Lower leg skin (tissue), 3 donors: ENCODE results near the gene TSSK1B.

Source experiments
- CTCF ChIP-seq, 3 donors: fragments of 450-650 bp; IDR thresholded peaks; one replicate each; pipeline ENCODE4 v1.5.1; 2016; ENCODE audit warnings: antibody characterized with exemption in 3 of 3, mild to moderate bottlenecking in 3 of 3, moderate library complexity in 2 of 3
- POLR2A ChIP-seq, 2 donors: fragments of 450-650 bp; IDR thresholded peaks; one replicate each; pipeline ENCODE4 v1.6.1; 2016 to 2017; ENCODE audit warnings: antibody characterized with exemption in 2 of 2, mild to moderate bottlenecking in 1 of 2, moderate library complexity in 1 of 2

- TF ChIP-seq CTCF (IDR thresholded peaks at IDR 0.05) = no peak
- no peak for TF ChIP-seq POLR2A (IDR thresholded peaks at IDR 0.05)
These were observed 37.7 kb downstream of the TSSK1B start for GRCh38 chr5:113397046-113397445.
